ENCODE measurements around the gene GALNT1. TPM values are rescaled to one million over a fixed set of nuclear protein-coding genes. Genes with fewer than 3 reads are reported as not detected.

Gene GALNT1
- total and polyA plus RNA-seq, 2 of the 4 experiments (the other 2 are of a cell fraction), result 24.9 to 43.9 TPM

DNA sequence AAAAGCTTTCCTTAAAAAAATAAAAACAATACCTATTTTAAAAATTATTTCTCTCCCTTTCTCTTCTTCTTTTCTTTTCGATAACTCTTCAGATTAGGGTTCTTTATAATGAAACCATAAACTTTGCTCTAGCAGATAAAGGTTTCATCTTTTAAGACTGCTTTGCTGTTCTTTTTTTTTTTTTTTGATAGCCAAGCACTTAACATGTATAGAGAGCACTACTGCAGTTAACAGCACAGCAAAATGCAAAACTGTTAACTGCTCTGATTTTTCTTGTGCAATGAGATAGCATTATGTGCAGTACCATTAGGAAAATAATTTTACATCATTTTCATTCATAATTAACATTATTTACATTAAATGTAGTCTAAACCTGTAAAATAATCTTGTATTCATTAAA, 36.3 kb downstream of the GALNT1 start:
- ATAC-seq (ENCODE audit: low read depth) (no peak), DNase-seq (no peak)
- Histone ChIP-seq H2AK5ac (ENCODE audit: low read depth, low read length) (no peak overlapping the region), H3K18ac (ENCODE audit: low read depth, low read length) (no peak overlapping the region), H4K91ac (ENCODE audit: insufficient read depth, low read depth, low read length) (no peak overlapping the region), H3K4me2 (ENCODE audit: low read depth, low read length) (no peak overlapping the region), H4K5ac (ENCODE audit: low read depth, low read length) (no peak overlapping the region), H3K4me3 (ENCODE audit: insufficient read depth, low read depth, low read length) (no peak overlapping the region), H2BK5ac (ENCODE audit: low read depth, low read length, poor library complexity, severe bottlenecking) (no peak overlapping the region), H3K23ac (ENCODE audit: low read depth, low read length) (no peak overlapping the region), H3K14ac (replicated peaks; ENCODE audit: low read depth, low read length) (no peak overlapping the region), H3K9ac (ENCODE audit: low read depth, low read length) (no peak overlapping the region), H2AK9ac (replicated peaks; ENCODE audit: low read depth, low read length, poor library complexity) (no peak overlapping the region), H3K9me1 (ENCODE audit: insufficient read depth, low read length) (no peaks in the 10 kb centered on the region; the same call in 1 of the 2 replicates), H3K36me3 (ENCODE audit: control insufficient read depth, insufficient read depth, low read length) (no peaks in the 10 kb centered on the region), H3K56ac (ENCODE audit: extremely low read depth, insufficient read depth, low read length) (no peak overlapping the region), H3K79me1 (ENCODE audit: low read depth in 1 of 2, low read length in 2 of 2) (peaks cover 0 to 35% of the 10 kb centered on the region in 2 experiments; a peak in 3 of 4 replicates), H3K9me3 (ENCODE audit: control insufficient read depth, insufficient read depth, low read length) (no peaks in the 10 kb centered on the region), H3K27me3 (ENCODE audit: control insufficient read depth, insufficient read depth, low read length) (no peaks in the 10 kb centered on the region), H3K4me1 (ENCODE audit: control insufficient read depth, insufficient read depth, low read length) (peaks cover 7% of the 10 kb centered on the region), H4K8ac (ENCODE audit: low read depth in 2 of 2, low read length in 2 of 2) (no peak overlapping the region), H2BK120ac (ENCODE audit: low read depth, low read length) (no peak overlapping the region), H2AFZ (replicated peaks; ENCODE audit: low read length, poor library complexity) (no peak overlapping the region), H3K4ac (ENCODE audit: low read depth, low read length) (no peak overlapping the region), H2BK15ac (ENCODE audit: low read depth, low read length) (no peak overlapping the region), H3K27ac (ENCODE audit: insufficient read depth, low read length) (no peak overlapping the region), H2BK20ac (ENCODE audit: low read depth, low read length) (no peak overlapping the region), H4K20me1 (ENCODE audit: insufficient read depth, low read length) (peaks cover 13% of the 10 kb centered on the region; the same call in 1 of the 2 replicates)
- intact Hi-C loops (cut with micrococcal nuclease) (loop anchor here (5.0 kb wide), 1 partner anchor 36 kb away; the partner anchor contains the start of gene GALNT1), dilution Hi-C loops (cut with HindIII; ENCODE audit: low sequenced_read_pairs, unreplicated experiment) (no loop called here), in situ Hi-C loops (cut with MboI; ENCODE audit: low sequenced_read_pairs) (no loop called here)
- BruUV-seq (replicated peaks), result no TSS peak
- ChIA-PET CTCF (no interaction called here), POLR2A (ENCODE audit: unreplicated experiment) (no interaction called here)
- TF ChIP-seq BHLHE40 (IDR thresholded peaks at IDR 0.05; ENCODE audit: low read depth, low read length) (no peak), SMC3 (IDR thresholded peaks at IDR 0.05; ENCODE audit: low read depth, low read length) (no peak), POLR2A (IDR thresholded peaks at IDR 0.05; ENCODE audit: low read depth, low read length) (no peak), CEBPB (IDR thresholded peaks at IDR 0.05; ENCODE audit: low read depth, low read length) (no peak), RCOR1 (IDR thresholded peaks at IDR 0.05; ENCODE audit: insufficient replicate concordance, low read length) (no peak), RAD21 (IDR thresholded peaks at IDR 0.05; ENCODE audit: low read length) (no peak), MAFK (IDR thresholded peaks at IDR 0.05; ENCODE audit: low read depth, low read length) (no peak), MXI1 (IDR thresholded peaks at IDR 0.05; ENCODE audit: borderline replicate concordance, low read depth, low read length) (no peak), CHD1 (IDR thresholded peaks at IDR 0.05; ENCODE audit: low read depth, low read length) (no peak), NFE2L2 (IDR thresholded peaks at IDR 0.05; ENCODE audit: low read depth, low read length) (no peak), RFX5 (IDR thresholded peaks at IDR 0.05; ENCODE audit: low read depth, low read length) (no peak), MAZ (IDR thresholded peaks at IDR 0.05; ENCODE audit: borderline replicate concordance, low read depth, low read length) (no peak), FOS (IDR thresholded peaks at IDR 0.05; ENCODE audit: low read depth, low read length) (no peak)
- TF ChIP-seq, protein P1, sequence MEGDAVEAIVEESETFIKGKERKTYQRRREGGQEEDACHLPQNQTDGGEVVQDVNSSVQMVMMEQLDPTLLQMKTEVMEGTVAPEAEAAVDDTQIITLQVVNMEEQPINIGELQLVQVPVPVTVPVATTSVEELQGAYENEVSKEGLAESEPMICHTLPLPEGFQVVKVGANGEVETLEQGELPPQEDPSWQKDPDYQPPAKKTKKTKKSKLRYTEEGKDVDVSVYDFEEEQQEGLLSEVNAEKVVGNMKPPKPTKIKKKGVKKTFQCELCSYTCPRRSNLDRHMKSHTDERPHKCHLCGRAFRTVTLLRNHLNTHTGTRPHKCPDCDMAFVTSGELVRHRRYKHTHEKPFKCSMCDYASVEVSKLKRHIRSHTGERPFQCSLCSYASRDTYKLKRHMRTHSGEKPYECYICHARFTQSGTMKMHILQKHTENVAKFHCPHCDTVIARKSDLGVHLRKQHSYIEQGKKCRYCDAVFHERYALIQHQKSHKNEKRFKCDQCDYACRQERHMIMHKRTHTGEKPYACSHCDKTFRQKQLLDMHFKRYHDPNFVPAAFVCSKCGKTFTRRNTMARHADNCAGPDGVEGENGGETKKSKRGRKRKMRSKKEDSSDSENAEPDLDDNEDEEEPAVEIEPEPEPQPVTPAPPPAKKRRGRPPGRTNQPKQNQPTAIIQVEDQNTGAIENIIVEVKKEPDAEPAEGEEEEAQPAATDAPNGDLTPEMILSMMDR (conservative IDR thresholded peaks at IDR 0.05; ENCODE audit: low read depth, low read length), result no peak
- TF ChIP-seq, protein P2, sequence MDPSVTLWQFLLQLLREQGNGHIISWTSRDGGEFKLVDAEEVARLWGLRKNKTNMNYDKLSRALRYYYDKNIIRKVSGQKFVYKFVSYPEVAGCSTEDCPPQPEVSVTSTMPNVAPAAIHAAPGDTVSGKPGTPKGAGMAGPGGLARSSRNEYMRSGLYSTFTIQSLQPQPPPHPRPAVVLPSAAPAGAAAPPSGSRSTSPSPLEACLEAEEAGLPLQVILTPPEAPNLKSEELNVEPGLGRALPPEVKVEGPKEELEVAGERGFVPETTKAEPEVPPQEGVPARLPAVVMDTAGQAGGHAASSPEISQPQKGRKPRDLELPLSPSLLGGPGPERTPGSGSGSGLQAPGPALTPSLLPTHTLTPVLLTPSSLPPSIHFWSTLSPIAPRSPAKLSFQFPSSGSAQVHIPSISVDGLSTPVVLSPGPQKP (IDR thresholded peaks at IDR 0.05; ENCODE audit: borderline replicate concordance, low read depth, low read length), result no peak
- TF ChIP-seq, protein P3, sequence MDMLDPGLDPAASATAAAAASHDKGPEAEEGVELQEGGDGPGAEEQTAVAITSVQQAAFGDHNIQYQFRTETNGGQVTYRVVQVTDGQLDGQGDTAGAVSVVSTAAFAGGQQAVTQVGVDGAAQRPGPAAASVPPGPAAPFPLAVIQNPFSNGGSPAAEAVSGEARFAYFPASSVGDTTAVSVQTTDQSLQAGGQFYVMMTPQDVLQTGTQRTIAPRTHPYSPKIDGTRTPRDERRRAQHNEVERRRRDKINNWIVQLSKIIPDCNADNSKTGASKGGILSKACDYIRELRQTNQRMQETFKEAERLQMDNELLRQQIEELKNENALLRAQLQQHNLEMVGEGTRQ (IDR thresholded peaks at IDR 0.05; ENCODE audit: low read depth, low read length), result no peak
- WGBS, 2 experiments (ENCODE audit: extremely low coverage in 2 of 2, insufficient read length in 1 of 2), result 100% methylated on average over 1 of the region's 1 CpG; no CpG with 5 or more reads in 1 of the 2 experiments
